ENCODE data around the gene PLSCR1.

DNA sequence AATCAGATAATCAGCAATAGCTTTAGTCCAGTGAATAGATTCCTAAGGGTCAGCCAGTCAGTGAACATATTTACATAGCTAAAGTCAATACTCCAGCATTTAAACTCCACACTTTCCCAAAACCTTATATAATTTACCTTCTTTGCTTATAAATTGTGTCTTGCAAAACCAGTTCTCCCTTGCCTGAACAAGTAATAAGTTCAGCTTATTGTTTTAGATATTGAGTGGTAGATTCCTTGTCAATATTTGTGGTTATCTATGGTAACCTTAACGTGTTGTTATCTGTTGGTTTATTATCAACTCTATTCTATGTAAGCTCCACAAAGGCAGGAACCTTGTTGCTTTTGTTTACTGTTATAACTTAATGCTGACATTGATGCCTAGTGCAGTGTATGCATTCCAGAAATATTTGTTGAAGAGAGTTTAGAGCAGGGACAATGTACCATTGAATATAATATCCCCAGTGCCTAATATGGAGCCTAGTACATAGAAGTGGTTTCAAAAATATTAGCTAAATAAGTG, 36.7 kb upstream of the PLSCR1 start:
- TF ChIP-seq, protein P1, sequence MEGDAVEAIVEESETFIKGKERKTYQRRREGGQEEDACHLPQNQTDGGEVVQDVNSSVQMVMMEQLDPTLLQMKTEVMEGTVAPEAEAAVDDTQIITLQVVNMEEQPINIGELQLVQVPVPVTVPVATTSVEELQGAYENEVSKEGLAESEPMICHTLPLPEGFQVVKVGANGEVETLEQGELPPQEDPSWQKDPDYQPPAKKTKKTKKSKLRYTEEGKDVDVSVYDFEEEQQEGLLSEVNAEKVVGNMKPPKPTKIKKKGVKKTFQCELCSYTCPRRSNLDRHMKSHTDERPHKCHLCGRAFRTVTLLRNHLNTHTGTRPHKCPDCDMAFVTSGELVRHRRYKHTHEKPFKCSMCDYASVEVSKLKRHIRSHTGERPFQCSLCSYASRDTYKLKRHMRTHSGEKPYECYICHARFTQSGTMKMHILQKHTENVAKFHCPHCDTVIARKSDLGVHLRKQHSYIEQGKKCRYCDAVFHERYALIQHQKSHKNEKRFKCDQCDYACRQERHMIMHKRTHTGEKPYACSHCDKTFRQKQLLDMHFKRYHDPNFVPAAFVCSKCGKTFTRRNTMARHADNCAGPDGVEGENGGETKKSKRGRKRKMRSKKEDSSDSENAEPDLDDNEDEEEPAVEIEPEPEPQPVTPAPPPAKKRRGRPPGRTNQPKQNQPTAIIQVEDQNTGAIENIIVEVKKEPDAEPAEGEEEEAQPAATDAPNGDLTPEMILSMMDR (IDR thresholded peaks at IDR 0.05): no peak
- TF ChIP-seq POLR2AphosphoS5 (IDR thresholded peaks at IDR 0.05): no peak
- no peak for TF ChIP-seq EP300 (IDR thresholded peaks at IDR 0.05)
